ENCODE results near the gene CLIP3. TPM values are rescaled to one million over a fixed set of nuclear protein-coding genes. Genes with fewer than 3 reads are reported as not detected.

The CLIP3 gene
- total and polyA plus RNA-seq, 2 experiments from 2014 or later = 10.9 to 18.9 TPM

DNA sequence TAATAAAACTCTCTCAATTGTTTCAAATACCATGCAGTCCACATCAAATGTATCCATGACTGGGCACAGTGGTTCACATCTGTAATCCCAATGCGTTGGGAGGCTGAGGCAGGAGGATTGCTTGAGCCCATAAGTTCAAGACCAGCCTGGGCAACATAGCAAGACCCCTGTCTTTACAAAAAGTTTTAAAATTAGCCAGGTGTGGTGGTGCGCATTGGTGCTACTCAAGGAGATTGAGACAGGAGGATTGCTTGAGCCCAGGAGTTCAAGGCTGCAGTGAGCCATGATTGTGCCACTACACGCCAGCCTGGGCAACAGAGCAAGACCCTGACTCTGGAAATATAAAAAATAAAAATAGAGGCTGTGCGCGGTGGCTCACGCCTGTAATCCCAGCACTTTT is 5.0 kb downstream of the CLIP3 start:
- no peaks in the 10 kb centered on the region for H3K27me3 ChIP-seq
- no peaks in the 10 kb centered on the region for H3K9me3 ChIP-seq (ENCODE audit: low read depth)
- TF ChIP-seq, protein P1, sequence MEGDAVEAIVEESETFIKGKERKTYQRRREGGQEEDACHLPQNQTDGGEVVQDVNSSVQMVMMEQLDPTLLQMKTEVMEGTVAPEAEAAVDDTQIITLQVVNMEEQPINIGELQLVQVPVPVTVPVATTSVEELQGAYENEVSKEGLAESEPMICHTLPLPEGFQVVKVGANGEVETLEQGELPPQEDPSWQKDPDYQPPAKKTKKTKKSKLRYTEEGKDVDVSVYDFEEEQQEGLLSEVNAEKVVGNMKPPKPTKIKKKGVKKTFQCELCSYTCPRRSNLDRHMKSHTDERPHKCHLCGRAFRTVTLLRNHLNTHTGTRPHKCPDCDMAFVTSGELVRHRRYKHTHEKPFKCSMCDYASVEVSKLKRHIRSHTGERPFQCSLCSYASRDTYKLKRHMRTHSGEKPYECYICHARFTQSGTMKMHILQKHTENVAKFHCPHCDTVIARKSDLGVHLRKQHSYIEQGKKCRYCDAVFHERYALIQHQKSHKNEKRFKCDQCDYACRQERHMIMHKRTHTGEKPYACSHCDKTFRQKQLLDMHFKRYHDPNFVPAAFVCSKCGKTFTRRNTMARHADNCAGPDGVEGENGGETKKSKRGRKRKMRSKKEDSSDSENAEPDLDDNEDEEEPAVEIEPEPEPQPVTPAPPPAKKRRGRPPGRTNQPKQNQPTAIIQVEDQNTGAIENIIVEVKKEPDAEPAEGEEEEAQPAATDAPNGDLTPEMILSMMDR (IDR thresholded peaks at IDR 0.05; ENCODE audit: low read depth, low read length) = no peak
- no peak overlapping the region for H3K4me3 ChIP-seq
- DNase-seq (ENCODE audit: low read depth in 1 of 2, low spot score in 1 of 2) = no peak
- no peak overlapping the region for H3K27ac ChIP-seq
- H3K36me3 ChIP-seq = no peaks in the 10 kb centered on the region
- no peaks in the 10 kb centered on the region for H3K4me1 ChIP-seq (ENCODE audit: low read depth)

DNA sequence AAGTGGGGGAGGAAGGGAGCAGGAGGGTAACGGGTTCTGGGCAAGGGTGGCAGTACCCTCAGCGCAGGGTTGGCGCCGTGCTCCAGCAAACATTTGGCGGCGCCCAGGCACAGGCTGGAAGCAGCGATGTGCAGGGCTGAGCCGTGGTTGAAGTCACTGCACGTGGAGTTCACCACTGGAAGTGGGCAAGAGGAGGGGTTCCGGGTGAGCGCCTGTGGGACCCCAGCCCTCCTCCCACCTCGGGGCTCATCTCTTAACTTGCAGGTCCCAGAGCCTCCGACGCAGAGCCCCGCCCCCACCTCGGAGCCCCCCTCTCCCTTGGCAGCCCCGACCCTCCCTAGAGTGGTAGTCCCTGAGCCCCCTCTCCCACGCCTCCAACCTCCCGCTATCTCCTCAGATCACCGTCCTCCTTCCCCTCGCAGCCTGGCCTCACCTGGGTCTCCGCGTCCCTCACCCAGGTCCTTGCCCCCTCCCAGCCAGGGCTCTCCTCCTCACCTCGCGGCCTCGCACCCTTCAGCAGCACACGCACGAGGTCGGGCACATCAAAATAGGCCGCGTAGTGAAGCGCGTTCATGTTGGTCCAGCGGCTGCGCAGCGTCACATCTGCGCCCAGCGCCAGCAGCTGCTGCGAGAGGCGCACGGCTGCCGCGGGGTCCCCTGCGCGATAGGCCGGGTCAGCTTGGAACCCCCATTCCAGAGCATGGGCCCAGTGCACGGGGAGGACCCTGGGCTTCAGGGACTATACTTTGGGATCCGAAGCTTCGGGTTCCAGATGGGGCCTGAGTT is 6.4 kb downstream of the CLIP3 start:
- no peak overlapping the region for H3K4me3 ChIP-seq
- no peaks in the 10 kb centered on the region for H3K27me3 ChIP-seq
- H3K27ac ChIP-seq = no peak overlapping the region
- no peaks in the 10 kb centered on the region for H3K9me3 ChIP-seq (ENCODE audit: low read depth)
- TF ChIP-seq, protein P1 (IDR thresholded peaks at IDR 0.05; ENCODE audit: low read depth, low read length) = no peak
- no peak for DNase-seq (ENCODE audit: low read depth in 1 of 2, low spot score in 1 of 2)
- no peaks in the 10 kb centered on the region for H3K4me1 ChIP-seq (ENCODE audit: low read depth)
- H3K36me3 ChIP-seq = peaks cover 3% of the 10 kb centered on the region

DNA sequence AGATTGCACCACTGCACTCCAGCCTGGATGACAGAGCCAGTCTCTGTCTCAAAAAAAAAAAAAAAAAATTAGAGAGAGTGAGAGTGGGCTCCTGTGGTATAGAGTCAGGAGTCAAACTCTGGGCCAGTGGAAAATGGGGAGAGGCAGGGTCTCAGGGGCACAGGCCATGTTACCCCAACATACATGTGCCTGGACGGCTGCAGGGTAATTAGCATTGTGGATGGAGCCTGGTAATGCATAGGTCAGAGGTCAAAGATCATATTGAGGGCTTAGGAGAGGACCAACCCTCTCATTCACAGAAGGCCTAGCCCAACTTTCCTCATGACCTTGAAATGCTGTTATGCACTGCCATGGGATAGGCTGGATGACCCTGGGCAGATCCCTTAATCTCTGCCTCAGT is 7.1 kb downstream of the CLIP3 start:
- peaks cover 3% of the 10 kb centered on the region for H3K36me3 ChIP-seq
- no peaks in the 10 kb centered on the region for H3K27me3 ChIP-seq

DNA sequence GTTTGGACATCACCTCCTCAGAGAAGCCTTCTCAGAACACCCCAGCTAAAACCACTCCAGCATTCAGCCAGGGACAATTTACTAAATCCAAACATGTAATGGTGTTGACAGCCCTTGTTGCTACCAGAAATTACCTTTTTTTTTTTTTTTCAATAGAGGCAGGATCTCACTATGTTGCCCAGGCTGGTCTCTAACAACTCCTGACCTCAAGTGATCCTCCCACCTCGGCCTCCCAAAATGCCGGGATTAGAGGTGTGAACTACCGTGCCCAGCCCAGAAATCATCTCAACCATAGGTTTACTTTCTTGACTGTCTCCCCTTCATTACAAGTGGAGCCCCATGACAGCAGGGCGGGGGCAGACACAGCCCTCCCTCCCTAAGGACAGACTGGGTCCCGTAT is 9.2 kb downstream of the CLIP3 start:
- H3K9me3 ChIP-seq (ENCODE audit: low read depth) = no peaks in the 10 kb centered on the region
- TF ChIP-seq, protein P1 (IDR thresholded peaks at IDR 0.05; ENCODE audit: low read depth, low read length) = no peak
- no peak overlapping the region for H3K27ac ChIP-seq
- DNase-seq (ENCODE audit: low read depth in 1 of 2, low spot score in 1 of 2) = no peak
- no peaks in the 10 kb centered on the region for H3K27me3 ChIP-seq
- no peak overlapping the region for H3K4me3 ChIP-seq
- no peaks in the 10 kb centered on the region for H3K4me1 ChIP-seq (ENCODE audit: low read depth)
- peaks cover 3% of the 10 kb centered on the region for H3K36me3 ChIP-seq

More for the DNA sequence above, 7.1 kb downstream of the CLIP3 start:
- TF ChIP-seq, protein P1 (IDR thresholded peaks at IDR 0.05; ENCODE audit: low read depth, low read length) = no peak
- Histone ChIP-seq H3K27ac (no peak overlapping the region), H3K4me1 (ENCODE audit: low read depth) (no peaks in the 10 kb centered on the region), H3K4me3 (no peak overlapping the region), H3K9me3 (ENCODE audit: low read depth) (no peaks in the 10 kb centered on the region)
- no peak for DNase-seq (ENCODE audit: low read depth in 1 of 2, low spot score in 1 of 2)

DNA sequence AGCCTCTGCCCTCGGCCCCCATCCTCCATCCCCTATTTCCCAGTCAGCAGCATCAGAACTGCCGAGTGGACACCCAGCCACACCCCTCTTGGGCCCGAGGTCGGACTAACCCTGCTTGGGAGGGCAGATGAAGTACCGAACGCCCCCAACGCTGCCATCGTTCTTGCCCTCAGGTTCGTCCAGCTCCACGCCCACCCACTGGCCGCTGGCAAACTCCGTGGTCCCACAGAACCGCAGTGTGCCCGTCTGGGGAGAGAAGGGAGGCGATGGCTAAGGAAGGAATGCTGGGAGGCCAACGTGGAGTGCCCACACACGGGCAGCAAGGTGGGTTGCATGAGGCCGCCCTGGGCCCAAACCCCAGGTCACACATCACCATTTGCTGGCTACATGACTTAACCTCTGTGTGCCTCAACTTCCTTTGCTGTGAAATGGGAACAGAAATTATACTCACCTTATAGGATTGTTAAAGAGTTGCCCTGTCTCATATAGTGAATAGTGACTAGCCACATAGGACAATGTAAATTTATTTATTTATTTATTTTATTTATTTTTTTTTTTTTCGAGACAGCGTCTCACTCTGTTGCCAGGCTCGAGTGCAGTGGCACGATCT is 13.5 kb downstream of the CLIP3 start:
- no peaks in the 10 kb centered on the region for H3K27me3 ChIP-seq
- no peak overlapping the region for H3K27ac ChIP-seq
- no peak for DNase-seq (ENCODE audit: low read depth in 1 of 2, low spot score in 1 of 2)
- H3K36me3 ChIP-seq = peaks cover 3% of the 10 kb centered on the region
- TF ChIP-seq, protein P1 (IDR thresholded peaks at IDR 0.05; ENCODE audit: low read depth, low read length) = no peak
- H3K4me3 ChIP-seq = no peak overlapping the region
- peaks cover 4% of the 10 kb centered on the region for H3K4me1 ChIP-seq (ENCODE audit: low read depth)
- H3K9me3 ChIP-seq (ENCODE audit: low read depth) = no peaks in the 10 kb centered on the region

Measured in cardiac muscle cell (in vitro differentiated cells and primary cell).